D721Med (cell line): ENCODE data around the gene CXCR6.

Experiments used
- DNase-seq: peaks from one replicate; pipeline ENCODE4 v3.0.0; 2011; ENCODE audit warnings: low spot score; ENCODE audit not compliant: insufficient read length
- FAIRE-seq: peaks from 2 replicates; lab custom pipeline; 2011; peaks lifted over from hg19 to GRCh38; lab: Jason Lieb, UNC
- TF ChIP-seq, protein P1 (sequence below): IDR thresholded peaks from 2 replicates; pipeline ENCODE4 v1.5.1; 2012; ENCODE audit warnings: mild to moderate bottlenecking, control low read depth; ENCODE audit not compliant: insufficient read depth; ENCODE audit errors: missing control alignments

CXCR6 gene

DNA sequence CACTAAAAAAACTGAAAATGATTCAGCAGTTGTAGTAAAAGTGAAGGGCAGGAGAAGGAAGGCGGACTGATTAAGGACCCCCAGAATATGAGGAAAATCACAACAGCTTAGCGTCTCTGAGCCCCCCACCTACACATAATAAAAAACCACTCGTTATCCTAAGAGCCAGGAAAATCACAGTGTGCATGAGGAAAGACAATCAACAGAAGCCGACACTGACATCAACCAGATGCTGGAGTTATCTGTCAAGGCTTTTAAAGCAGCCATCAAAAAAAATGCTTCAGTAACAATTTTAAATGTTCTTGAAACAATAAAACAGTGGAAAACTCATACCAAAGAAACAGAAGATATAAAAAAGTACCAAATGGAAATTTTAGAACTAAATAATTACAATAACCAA is 9.7 kb upstream of the CXCR6 start:
- DNase-seq (no peak), FAIRE-seq (no peak)
- TF ChIP-seq, protein P1, sequence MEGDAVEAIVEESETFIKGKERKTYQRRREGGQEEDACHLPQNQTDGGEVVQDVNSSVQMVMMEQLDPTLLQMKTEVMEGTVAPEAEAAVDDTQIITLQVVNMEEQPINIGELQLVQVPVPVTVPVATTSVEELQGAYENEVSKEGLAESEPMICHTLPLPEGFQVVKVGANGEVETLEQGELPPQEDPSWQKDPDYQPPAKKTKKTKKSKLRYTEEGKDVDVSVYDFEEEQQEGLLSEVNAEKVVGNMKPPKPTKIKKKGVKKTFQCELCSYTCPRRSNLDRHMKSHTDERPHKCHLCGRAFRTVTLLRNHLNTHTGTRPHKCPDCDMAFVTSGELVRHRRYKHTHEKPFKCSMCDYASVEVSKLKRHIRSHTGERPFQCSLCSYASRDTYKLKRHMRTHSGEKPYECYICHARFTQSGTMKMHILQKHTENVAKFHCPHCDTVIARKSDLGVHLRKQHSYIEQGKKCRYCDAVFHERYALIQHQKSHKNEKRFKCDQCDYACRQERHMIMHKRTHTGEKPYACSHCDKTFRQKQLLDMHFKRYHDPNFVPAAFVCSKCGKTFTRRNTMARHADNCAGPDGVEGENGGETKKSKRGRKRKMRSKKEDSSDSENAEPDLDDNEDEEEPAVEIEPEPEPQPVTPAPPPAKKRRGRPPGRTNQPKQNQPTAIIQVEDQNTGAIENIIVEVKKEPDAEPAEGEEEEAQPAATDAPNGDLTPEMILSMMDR: no peak

GRCh38 chr3:45936261-45936660 is 7.0 kb upstream of the CXCR6 start:
- DNase-seq: no peak
- TF ChIP-seq, protein P1: no peak
- FAIRE-seq: no peak

GRCh38 chr3:45937206-45938042 is 5.8 kb upstream of the CXCR6 start:
- no peak for FAIRE-seq
- DNase-seq: no peak
- TF ChIP-seq, protein P1: no peak

DNA sequence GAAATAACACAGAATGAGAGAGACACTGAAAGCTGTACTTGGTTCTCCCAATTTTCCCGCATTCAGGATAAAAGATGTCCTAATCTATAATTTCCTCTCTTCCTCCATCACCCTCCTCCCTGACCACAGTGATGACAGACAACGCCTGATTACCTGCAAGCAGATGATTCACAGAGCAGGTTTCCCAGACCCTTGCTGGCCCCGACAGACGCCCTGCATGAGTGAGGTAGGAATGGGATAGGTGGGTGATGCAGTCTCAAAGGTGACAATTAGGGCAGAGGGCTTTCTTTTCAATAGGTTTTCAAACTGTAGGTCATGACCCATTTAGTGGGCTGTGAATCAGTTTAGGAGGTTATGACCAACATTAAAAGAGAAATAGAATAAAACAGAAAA is 5.2 kb upstream of the CXCR6 start:
- DNase-seq (no peak), FAIRE-seq (no peak)
- TF ChIP-seq, protein P1: no peak

GRCh38 chr3:45938864-45939263 is 4.4 kb upstream of the CXCR6 start:
- DNase-seq (no peak), FAIRE-seq (peak; percentile 74)
- TF ChIP-seq, protein P1: peak; percentile 90

GRCh38 chr3:45939341-45939771 is 3.9 kb upstream of the CXCR6 start:
- peak; percentile 95 for FAIRE-seq
- DNase-seq: no peak
- TF ChIP-seq, protein P1: peak; percentile 29
